ENCODE results near the gene GPC6.
"Not testable (repeated sequence)": the region's sequence is repeated elsewhere in the genome, so short reads cannot be mapped to it uniquely, and the experiment has no call there.

Gene GPC6

GRCh38 chr13:93226623-93227279 is at the start of gene GPC6:
Gene GPC6, plus strand, starts transcription at chr13:93226807.
- DNase-seq = no peak

- no peak for DNase-seq
Measured at GRCh38 chr13:93180356-93180969, 46.1 kb upstream of the GPC6 start.

GRCh38 chr13:93182406-93182805 is 44.2 kb upstream of the GPC6 start:
- no peak for DNase-seq

GRCh38 chr13:93183302-93183701 is 43.3 kb upstream of the GPC6 start:
- DNase-seq = no peak

GRCh38 chr13:93190006-93190405 is 36.6 kb upstream of the GPC6 start:
- DNase-seq = no peak

GRCh38 chr13:93193682-93194081 is 32.9 kb upstream of the GPC6 start:
- no peak for DNase-seq

- no peak for DNase-seq
Measured at GRCh38 chr13:93199856-93200255, 26.8 kb upstream of the GPC6 start.

- no peak for DNase-seq
Measured at GRCh38 chr13:93200626-93201025, 26.0 kb upstream of the GPC6 start.

GRCh38 chr13:93201992-93202558 is 24.5 kb upstream of the GPC6 start:
- no peak for DNase-seq

- DNase-seq = not testable (repeated sequence)
Measured at GRCh38 chr13:93206778-93207392, 19.7 kb upstream of the GPC6 start.

- no peak for DNase-seq
Measured at GRCh38 chr13:93216122-93216521, 10.5 kb upstream of the GPC6 start.

GRCh38 chr13:93217721-93218261 is 8.8 kb upstream of the GPC6 start:
- DNase-seq = no peak

- DNase-seq = no peak
Measured at GRCh38 chr13:93218583-93218982, 8.0 kb upstream of the GPC6 start.

- no peak for DNase-seq
Measured at GRCh38 chr13:93220073-93220472, 6.5 kb upstream of the GPC6 start.

GRCh38 chr13:93222976-93223375 is 3.6 kb upstream of the GPC6 start:
- DNase-seq = no peak

- no peak for DNase-seq
Measured at GRCh38 chr13:93224535-93224934, 2.1 kb upstream of the GPC6 start.

GRCh38 chr13:93225610-93226009 is 997 bp upstream of the GPC6 start:
- DNase-seq = no peak

- no peak for DNase-seq
Measured at GRCh38 chr13:93226065-93226622, 463 bp upstream of the GPC6 start.

- no peak for DNase-seq
Measured at GRCh38 chr13:93227280-93227877, 772 bp downstream of the GPC6 start.

- no peak for DNase-seq
Measured at GRCh38 chr13:93227878-93228642, 1.5 kb downstream of the GPC6 start.

- no peak for DNase-seq
Measured at GRCh38 chr13:93228643-93228937, 2.0 kb downstream of the GPC6 start.

GRCh38 chr13:93230261-93230855 is 3.8 kb downstream of the GPC6 start:
- DNase-seq = no peak

All from activated CD4-positive, alpha-beta T cell treated with anti-CD3 and anti-CD28 coated beads for 4 hours (primary cell).